NCI-H2107 treated with DMSO at 0.1 percent for 48 hours (cell line): ENCODE data around the gene SLC26A11.
"Not testable (repeated sequence)": the region's sequence is repeated elsewhere in the genome, so short reads cannot be mapped to it uniquely, and the experiment has no call there.

ENCODE experiments used
- DNase-seq: peaks from one replicate; lab custom pipeline; 2025; ENCODE audit not compliant: unreplicated experiment; lab: John Stamatoyannopoulos, UW

SLC26A11 gene

DNA sequence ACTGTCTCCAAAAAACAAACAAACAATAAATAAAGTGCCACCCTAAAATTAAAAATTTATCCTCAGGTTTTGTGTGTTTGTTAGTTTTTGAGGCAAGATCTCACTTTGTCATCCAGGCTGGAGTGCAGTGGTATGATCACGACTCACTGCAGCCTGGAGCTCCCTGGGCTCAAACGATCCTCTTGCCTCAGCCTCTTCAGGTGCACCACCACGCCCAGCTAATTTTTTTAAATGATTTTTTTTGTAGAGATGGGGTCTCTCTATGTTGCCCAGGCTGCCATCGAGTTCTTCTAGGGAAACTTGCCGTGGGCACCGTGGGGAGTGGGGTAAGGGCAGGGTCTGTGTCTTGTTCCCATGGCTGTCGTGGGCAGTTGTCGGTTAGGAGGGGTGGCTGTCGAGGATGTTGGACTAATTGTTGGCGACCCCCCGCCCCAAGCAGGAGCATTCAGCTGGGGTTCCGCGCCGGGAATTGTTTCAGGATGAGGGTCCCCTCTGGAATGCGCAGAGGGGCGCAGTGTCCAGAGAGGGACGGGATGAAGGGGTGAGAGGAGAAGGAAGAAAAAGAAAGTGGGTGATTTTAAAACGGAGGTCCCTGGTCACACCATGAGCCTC, 39.3 kb downstream of the SLC26A11 start:
- DNase-seq: no peak

DNA sequence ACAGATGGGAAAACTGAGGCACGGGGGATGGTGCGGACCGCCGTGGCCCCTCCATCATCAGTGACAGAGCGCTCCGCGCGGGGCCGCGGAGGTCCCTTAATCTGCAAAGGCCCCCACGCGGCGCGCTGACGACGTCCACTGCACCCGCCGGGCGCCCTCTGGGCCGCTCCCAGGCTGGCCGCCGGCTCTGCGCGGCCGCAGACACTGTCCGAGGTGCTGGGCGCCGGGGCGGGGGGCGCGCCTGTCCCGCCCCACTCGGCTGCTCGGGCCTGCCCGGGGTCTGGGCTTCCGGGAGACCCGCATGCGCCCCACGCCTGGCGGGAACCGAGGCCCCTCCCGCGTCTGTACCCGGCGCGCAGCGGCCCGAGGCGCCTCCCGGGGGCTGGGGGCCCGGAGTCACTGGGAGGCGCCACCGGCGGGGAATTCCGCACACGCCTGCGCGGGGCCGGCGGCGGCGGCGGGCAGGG, 39.9 kb downstream of the SLC26A11 start:
- no peak for DNase-seq

DNA sequence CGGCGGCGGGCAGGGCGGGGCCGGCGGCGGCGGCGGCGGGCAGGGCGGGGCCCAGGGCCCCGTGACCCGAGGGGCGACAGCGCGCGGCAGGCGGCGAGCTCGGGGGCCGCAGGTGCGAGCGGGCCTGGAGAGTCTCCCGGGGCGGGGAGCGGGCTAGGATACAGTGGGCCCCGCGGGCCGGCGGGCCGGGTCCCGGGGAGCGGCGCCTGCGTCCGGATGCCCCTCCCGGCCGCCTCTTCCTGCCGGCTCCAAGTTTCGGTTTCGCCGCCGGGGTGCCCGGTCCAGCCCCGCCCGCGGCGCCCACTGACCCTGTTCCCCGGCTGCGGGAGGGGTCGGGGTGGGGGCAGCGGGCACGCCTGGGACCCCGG, 40.5 kb downstream of the SLC26A11 start, which contains the start of gene RNF213:
TSS of gene RNF213 (plus strand) at position 62 of the 368 bp plus-strand sequence. CDS start 2,830 bp downstream, outside the sequence.
- no peak for DNase-seq

GRCh38 chr17:80261159-80261894, 41.1 kb downstream of the SLC26A11 start:
- no peak for DNase-seq

GRCh38 chr17:80261895-80262279, 41.7 kb downstream of the SLC26A11 start:
- no peak for DNase-seq

DNA sequence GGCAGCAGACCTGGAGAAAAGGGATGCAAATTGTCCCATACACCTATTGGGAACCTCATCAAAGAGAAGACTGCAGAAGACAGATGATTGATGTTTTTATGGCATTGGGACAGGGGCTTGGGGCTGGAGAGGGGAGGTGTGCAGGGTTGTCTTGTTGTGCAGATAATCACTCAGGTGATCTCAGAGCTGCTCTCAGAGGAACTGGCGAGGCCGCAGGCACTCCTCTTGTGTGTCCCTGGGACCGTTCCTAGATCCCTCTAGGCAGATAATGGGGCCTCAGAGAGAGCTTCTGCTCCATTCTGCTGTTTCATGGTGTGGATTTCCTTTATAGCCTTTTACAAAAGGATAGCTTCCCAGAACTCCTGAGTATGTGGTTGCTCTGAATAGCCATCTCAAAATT, 42.1 kb downstream of the SLC26A11 start:
- peak; percentile 6 for DNase-seq

- DNase-seq: no peak
These were observed 42.6 kb downstream of the SLC26A11 start for GRCh38 chr17:80262775-80263244.

GRCh38 chr17:80263253-80264204, 43.3 kb downstream of the SLC26A11 start:
- DNase-seq: peak; percentile 73

GRCh38 chr17:80264205-80265075, 44.2 kb downstream of the SLC26A11 start:
- DNase-seq: no peak

GRCh38 chr17:80265205-80266068, 45.2 kb downstream of the SLC26A11 start:
- DNase-seq: no peak

DNA sequence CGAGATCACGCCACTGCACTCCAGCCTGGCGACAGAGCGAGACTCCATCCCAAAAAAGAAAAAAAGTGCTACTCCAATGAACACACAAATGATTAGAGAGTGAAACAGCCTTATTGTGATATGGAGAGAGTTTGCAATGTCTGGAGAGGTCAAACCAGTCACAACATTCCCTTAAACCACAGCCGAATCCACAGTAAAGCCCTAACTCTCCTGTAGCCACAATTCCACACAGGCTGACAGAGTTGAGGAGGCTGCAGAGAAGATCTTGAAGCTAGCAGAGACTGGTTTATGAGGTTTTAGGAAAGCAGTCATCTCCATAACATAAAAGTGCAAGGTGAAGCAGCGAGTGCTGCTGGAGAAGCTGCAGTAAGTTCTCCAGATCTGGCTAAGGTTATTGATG, 47.2 kb downstream of the SLC26A11 start:
- no peak for DNase-seq

- no peak for DNase-seq
These were observed 48.2 kb downstream of the SLC26A11 start for GRCh38 chr17:80268427-80268826.

DNA sequence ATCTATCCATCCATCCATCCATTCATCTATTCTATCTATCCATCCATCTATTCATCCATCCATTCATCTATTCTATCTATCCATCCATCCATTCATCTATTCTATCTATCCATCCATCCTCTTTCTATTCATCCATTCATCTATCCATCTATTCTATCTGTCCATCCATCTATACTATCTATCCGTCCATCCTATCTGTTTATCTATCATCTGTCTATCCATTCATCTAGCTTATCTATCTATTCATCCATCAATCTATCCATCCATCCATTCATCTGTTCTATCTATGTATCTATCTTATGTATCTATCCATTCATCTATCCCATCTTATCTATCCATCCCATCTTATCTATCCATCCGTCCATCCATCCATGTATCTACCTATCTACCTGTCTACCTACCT, 49.2 kb downstream of the SLC26A11 start:
- DNase-seq: no peak

DNA sequence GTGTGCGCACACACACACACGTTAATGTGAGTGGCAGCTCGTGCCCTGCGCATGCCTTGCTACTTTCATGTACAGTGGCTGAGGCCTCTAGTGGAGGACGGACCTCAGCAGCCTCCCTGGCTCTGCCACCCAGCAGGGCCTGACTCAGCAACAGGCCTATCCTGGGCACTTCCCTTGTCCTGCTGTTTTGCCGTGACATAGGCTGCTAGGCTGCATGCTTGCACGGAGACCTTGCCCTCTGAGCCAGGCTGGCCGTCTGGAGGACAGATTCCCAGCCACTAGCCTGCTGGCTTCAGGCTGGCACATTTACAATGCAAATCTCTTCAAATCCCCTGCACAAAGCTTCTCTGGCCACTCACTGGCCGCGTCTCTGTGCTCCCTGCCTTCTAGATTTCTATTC, 49.9 kb downstream of the SLC26A11 start:
- no peak for DNase-seq

GRCh38 chr17:80270836-80271235, 50.6 kb downstream of the SLC26A11 start:
- DNase-seq: no peak

GRCh38 chr17:80272366-80272765, 52.1 kb downstream of the SLC26A11 start:
- no peak for DNase-seq

- DNase-seq: no peak
These were observed 54.1 kb downstream of the SLC26A11 start for GRCh38 chr17:80274331-80274730.

GRCh38 chr17:80274871-80275449, 54.7 kb downstream of the SLC26A11 start:
- no peak for DNase-seq

GRCh38 chr17:80275857-80276256, 55.6 kb downstream of the SLC26A11 start:
- DNase-seq: not testable (repeated sequence)
